ENCODE measurements around the gene UQCRHL.

DNA sequence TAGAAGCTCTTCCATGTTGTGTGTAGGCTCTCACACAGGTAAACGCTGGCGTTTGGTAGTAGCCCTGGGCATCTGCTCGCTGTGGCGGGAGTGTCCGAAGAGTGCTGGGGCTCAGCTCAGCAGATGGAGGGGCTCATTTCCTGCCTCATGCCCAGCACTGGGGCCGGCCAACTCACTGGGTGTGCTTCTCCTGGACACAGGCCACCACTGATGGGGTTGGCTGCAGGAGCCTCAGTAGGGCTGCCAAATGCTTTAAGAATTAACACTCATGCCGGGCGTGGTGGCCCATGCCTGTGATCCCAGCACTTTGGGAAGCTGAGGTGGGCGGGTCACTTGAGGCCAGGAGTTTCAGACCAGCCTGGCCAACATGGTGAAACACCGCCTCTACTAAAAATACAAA, 20.9 kb downstream of the UQCRHL start:
- TF ChIP-seq CTCF (conservative IDR thresholded peaks at IDR 0.05; ENCODE audit: low read depth in 2 of 2): no peak
- TF ChIP-seq EZH2 (IDR thresholded peaks at IDR 0.05; ENCODE audit: low read depth, unreplicated experiment): no peak
- TF ChIP-seq, protein P1, sequence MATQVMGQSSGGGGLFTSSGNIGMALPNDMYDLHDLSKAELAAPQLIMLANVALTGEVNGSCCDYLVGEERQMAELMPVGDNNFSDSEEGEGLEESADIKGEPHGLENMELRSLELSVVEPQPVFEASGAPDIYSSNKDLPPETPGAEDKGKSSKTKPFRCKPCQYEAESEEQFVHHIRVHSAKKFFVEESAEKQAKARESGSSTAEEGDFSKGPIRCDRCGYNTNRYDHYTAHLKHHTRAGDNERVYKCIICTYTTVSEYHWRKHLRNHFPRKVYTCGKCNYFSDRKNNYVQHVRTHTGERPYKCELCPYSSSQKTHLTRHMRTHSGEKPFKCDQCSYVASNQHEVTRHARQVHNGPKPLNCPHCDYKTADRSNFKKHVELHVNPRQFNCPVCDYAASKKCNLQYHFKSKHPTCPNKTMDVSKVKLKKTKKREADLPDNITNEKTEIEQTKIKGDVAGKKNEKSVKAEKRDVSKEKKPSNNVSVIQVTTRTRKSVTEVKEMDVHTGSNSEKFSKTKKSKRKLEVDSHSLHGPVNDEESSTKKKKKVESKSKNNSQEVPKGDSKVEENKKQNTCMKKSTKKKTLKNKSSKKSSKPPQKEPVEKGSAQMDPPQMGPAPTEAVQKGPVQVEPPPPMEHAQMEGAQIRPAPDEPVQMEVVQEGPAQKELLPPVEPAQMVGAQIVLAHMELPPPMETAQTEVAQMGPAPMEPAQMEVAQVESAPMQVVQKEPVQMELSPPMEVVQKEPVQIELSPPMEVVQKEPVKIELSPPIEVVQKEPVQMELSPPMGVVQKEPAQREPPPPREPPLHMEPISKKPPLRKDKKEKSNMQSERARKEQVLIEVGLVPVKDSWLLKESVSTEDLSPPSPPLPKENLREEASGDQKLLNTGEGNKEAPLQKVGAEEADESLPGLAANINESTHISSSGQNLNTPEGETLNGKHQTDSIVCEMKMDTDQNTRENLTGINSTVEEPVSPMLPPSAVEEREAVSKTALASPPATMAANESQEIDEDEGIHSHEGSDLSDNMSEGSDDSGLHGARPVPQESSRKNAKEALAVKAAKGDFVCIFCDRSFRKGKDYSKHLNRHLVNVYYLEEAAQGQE (IDR thresholded peaks at IDR 0.05; ENCODE audit: unreplicated experiment): no peak
- TF ChIP-seq ZNF114 (CRISPR knock-in tag; IDR thresholded peaks at IDR 0.05): no peak
- TF ChIP-seq ETS1 (IDR thresholded peaks at IDR 0.05): no peak
- TF ChIP-seq JUNB (IDR thresholded peaks at IDR 0.05; ENCODE audit: unreplicated experiment): no peak
- peak; percentile 52 for TF ChIP-seq POLR2AphosphoS5 (IDR thresholded peaks at IDR 0.05; ENCODE audit: low read depth)
- TF ChIP-seq EZH2phosphoT487 (IDR thresholded peaks at IDR 0.05; ENCODE audit: unreplicated experiment): no peak
- TF ChIP-seq ZNF331 (CRISPR knock-in tag; IDR thresholded peaks at IDR 0.05; ENCODE audit: low read depth): no peak
- TF ChIP-seq CREB1 (CRISPR knock-in tag; IDR thresholded peaks at IDR 0.05; ENCODE audit: low read depth): no peak
- TF ChIP-seq STAT1 (IDR thresholded peaks at IDR 0.05; ENCODE audit: unreplicated experiment): no peak
- no peak for TF ChIP-seq ZNF462 (CRISPR knock-in tag; IDR thresholded peaks at IDR 0.05)
- no peak for TF ChIP-seq NANOG (IDR thresholded peaks at IDR 0.05; ENCODE audit: borderline replicate concordance)
